ENCODE measurements around the gene ATG10. TPM values are rescaled to one million over a fixed set of nuclear protein-coding genes. Genes with fewer than 3 reads are reported as not detected.
"Not testable (repeated sequence)": the region's sequence is repeated elsewhere in the genome, so short reads cannot be mapped to it uniquely, and the experiment has no call there.

Gene ATG10
- total RNA-seq, 1 donor from 2014 or later = 5.3 TPM

- DNase-seq (no peak), ATAC-seq (ENCODE audit: low read depth) (no peak)
- TF ChIP-seq, protein P1, sequence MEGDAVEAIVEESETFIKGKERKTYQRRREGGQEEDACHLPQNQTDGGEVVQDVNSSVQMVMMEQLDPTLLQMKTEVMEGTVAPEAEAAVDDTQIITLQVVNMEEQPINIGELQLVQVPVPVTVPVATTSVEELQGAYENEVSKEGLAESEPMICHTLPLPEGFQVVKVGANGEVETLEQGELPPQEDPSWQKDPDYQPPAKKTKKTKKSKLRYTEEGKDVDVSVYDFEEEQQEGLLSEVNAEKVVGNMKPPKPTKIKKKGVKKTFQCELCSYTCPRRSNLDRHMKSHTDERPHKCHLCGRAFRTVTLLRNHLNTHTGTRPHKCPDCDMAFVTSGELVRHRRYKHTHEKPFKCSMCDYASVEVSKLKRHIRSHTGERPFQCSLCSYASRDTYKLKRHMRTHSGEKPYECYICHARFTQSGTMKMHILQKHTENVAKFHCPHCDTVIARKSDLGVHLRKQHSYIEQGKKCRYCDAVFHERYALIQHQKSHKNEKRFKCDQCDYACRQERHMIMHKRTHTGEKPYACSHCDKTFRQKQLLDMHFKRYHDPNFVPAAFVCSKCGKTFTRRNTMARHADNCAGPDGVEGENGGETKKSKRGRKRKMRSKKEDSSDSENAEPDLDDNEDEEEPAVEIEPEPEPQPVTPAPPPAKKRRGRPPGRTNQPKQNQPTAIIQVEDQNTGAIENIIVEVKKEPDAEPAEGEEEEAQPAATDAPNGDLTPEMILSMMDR (IDR thresholded peaks at IDR 0.05) = no peak
- peaks cover 4% of the 10 kb centered on the region for H3K36me3 Mint-ChIP-seq (ENCODE audit: low read depth)
- no peak overlapping the region for H3K27ac Mint-ChIP-seq
- intact Hi-C loops (cut with micrococcal nuclease) = no loop called here
- POLR2A ChIA-PET = no interaction called here
- CTCF ChIA-PET = no interaction called here
- no peaks in the 10 kb centered on the region for H3K9me3 Mint-ChIP-seq
- peaks cover 2% of the 10 kb centered on the region for H3K4me1 Mint-ChIP-seq
- no peaks in the 10 kb centered on the region for H3K27me3 Mint-ChIP-seq
- no peak overlapping the region for H3K4me3 Mint-ChIP-seq
These were observed 285.9 kb downstream of the ATG10 start for GRCh38 chr5:82257729-82258128.

DNA sequence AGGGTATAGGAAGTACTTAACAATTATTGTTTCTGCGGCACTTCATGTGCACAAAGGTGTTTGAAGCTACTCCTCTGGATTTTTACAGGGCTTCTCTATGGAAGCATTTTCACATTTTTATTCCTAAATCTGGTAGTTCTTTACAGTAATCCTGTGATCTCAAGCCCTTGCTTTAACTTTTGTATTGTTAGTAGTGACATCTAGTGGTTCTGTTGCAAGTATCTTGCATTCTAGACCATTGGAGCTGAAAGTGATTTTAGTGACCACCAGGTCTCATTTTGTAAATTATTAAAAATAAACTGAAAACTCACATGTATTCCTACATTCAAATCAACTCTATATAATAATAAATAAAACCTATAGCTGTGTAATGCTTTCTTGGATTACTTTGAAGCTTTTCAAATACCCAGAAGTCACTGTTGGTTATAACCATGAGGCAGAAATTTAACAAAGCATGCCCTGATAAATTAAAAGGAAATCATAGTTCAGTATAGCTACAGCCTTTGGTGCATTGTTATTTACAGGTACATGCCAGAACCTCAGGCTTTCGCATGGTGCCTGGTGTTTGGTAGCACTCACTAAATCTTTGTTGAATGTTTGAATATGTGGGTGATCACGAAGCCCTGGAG lies 287.5 kb downstream of the ATG10 start:
- no peak for DNase-seq
- Mint-ChIP-seq H3K27ac (no peak overlapping the region), H3K4me1 (peaks cover 2% of the 10 kb centered on the region), H3K9me3 (no peaks in the 10 kb centered on the region), H3K27me3 (no peaks in the 10 kb centered on the region), H3K36me3 (ENCODE audit: low read depth) (no peaks in the 10 kb centered on the region), H3K4me3 (no peak overlapping the region)
- no peak for ATAC-seq (ENCODE audit: low read depth)
- ChIA-PET POLR2A (no interaction called here), CTCF (interaction anchor here (1.3 kb wide), 2 partner anchors 9 to 11 kb away, joined by 3 to 4 read pairs; no protein-coding TSS in a partner anchor)
- intact Hi-C loops (cut with micrococcal nuclease) = loop anchor here (1.0 kb wide), 1 partner anchor 834 kb away; no protein-coding TSS in a partner anchor
- TF ChIP-seq, protein P1 (IDR thresholded peaks at IDR 0.05) = no peak

DNA sequence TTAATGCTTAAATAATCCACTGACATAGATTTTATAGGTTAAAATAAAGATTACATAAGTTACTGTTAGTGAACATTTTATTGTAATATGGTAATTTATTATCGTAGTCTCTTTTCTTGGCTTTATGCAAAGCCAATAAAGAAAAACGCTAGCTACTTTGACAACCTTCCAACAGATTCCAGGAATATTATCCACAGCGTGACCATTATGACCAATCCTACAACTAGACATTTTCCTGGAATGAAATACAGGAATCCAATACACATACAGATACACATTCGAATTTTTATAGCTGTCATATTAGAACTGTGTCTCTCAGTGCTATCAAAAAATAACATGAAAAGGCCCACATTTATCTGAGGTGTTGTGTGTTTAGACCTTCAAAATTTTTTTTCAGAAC lies 293.2 kb downstream of the ATG10 start:
- Mint-ChIP-seq H3K4me3 (no peak overlapping the region), H3K27ac (no peak overlapping the region), H3K27me3 (no peaks in the 10 kb centered on the region), H3K36me3 (ENCODE audit: low read depth) (peaks cover 22% of the 10 kb centered on the region), H3K9me3 (peaks cover 5% of the 10 kb centered on the region), H3K4me1 (no peaks in the 10 kb centered on the region)
- POLR2A ChIA-PET = no interaction called here
- DNase-seq (no peak), ATAC-seq (ENCODE audit: low read depth) (no peak)
- TF ChIP-seq, protein P1 (IDR thresholded peaks at IDR 0.05) = no peak
- intact Hi-C loops (cut with micrococcal nuclease) = no loop called here
- CTCF ChIA-PET = interaction anchor here (1.1 to 1.3 kb wide), 2 partner anchors 9 to 839 kb away, joined by 3 to 4 read pairs; no protein-coding TSS in a partner anchor

- H3K4me1 Mint-ChIP-seq; intact Hi-C loops (cut with micrococcal nuclease); H3K4me3 Mint-ChIP-seq; H3K9me3 Mint-ChIP-seq; DNase-seq; H3K27me3 Mint-ChIP-seq; H3K27ac Mint-ChIP-seq; ATAC-seq (ENCODE audit: low read depth): not testable (repeated sequence)
- CTCF ChIA-PET = interaction anchor here (1.2 kb wide), 1 partner anchor 8 kb away, joined by 3 read pairs; no protein-coding TSS in a partner anchor
- POLR2A ChIA-PET = interaction anchor here (2.0 kb wide), 1 partner anchor 11 kb away, joined by 4 read pairs; the partner anchor contains the start of gene RPS23
- H3K36me3 Mint-ChIP-seq (ENCODE audit: low read depth) = peaks cover 34% of the 10 kb centered on the region
These were observed 295.6 kb downstream of the ATG10 start for GRCh38 chr5:82267297-82267933.

DNA sequence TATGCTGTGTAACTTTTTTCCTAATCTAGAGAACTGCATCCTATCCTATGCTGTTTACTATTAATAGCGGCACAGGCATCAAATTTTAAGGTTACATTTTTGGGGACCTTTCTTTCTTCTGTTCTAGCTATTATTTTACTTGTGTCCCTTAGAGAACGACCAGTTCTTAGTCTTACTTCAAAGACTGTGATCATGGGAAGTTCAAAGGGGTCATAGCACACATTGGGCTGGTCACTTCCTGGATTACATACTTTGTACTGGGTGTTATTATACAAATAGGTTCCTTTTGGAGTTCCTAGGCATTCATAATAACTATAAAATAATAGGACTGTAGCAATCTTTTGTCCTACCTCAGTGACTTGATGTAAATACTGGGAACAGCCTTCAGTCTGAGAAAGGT lies 297.5 kb downstream of the ATG10 start:
- intact Hi-C loops (cut with micrococcal nuclease); H3K27ac Mint-ChIP-seq; H3K27me3 Mint-ChIP-seq; H3K4me3 Mint-ChIP-seq; CTCF ChIA-PET; H3K9me3 Mint-ChIP-seq; DNase-seq; ATAC-seq (ENCODE audit: low read depth): not testable (repeated sequence)
- POLR2A ChIA-PET = interaction anchor here (2.0 kb wide), 1 partner anchor 9 kb away, joined by 4 read pairs; the partner anchor contains the start of gene RPS23
- Mint-ChIP-seq H3K4me1 (peaks cover 20% of the 10 kb centered on the region), H3K36me3 (ENCODE audit: low read depth) (peaks cover 52% of the 10 kb centered on the region)

GRCh38 chr5:82272571-82273356 lies 300.9 kb downstream of the ATG10 start:
- ATAC-seq (ENCODE audit: low read depth); H3K4me3 Mint-ChIP-seq; CTCF ChIA-PET; H3K27me3 Mint-ChIP-seq; intact Hi-C loops (cut with micrococcal nuclease); H3K9me3 Mint-ChIP-seq; DNase-seq: not testable (repeated sequence)
- Mint-ChIP-seq H3K27ac (peak overlapping the region; percentile 77), H3K36me3 (ENCODE audit: low read depth) (peaks cover 79% of the 10 kb centered on the region), H3K4me1 (peaks cover 46% of the 10 kb centered on the region)
- POLR2A ChIA-PET = interaction anchor here (1.1 kb wide), 1 partner anchor 15 kb away, joined by 3 read pairs; no protein-coding TSS in a partner anchor

- H3K9me3 Mint-ChIP-seq; ATAC-seq (ENCODE audit: low read depth); intact Hi-C loops (cut with micrococcal nuclease); DNase-seq; H3K27me3 Mint-ChIP-seq: not testable (repeated sequence)
- ChIA-PET CTCF (interaction anchor here (1.2 kb wide), 1 partner anchor 9 kb away, joined by 3 read pairs; no protein-coding TSS in a partner anchor), POLR2A (interaction anchor here (1.1 to 1.6 kb wide), 2 partner anchors 14 to 522 kb away, joined by 3 read pairs; partner anchors contain the start of gene SSBP2)
- Mint-ChIP-seq H3K4me3 (peak overlapping the region; percentile 48), H3K4me1 (peaks cover 50% of the 10 kb centered on the region), H3K36me3 (ENCODE audit: low read depth) (peaks cover 81% of the 10 kb centered on the region), H3K27ac (peak overlapping the region; percentile 77)
These were observed 301.6 kb downstream of the ATG10 start for GRCh38 chr5:82273426-82273825.

Data from activated B cell treated with CpG ODN at 0.5 μM for 24 hours (primary cell).